Activated T-helper 1 cell treated with Interleukin-2 at 50 U/mL for 16 hours (primary cell): ENCODE data around the gene CELA2B.
"Not testable (repeated sequence)": the region's sequence is repeated elsewhere in the genome, so short reads cannot be mapped to it uniquely, and the experiment has no call there.

Experiments used
- DNase-seq: peaks from one replicate; pipeline ENCODE4 v3.0.0-alpha.2; 2020; ENCODE audit warnings: low read depth

Gene CELA2B

DNA sequence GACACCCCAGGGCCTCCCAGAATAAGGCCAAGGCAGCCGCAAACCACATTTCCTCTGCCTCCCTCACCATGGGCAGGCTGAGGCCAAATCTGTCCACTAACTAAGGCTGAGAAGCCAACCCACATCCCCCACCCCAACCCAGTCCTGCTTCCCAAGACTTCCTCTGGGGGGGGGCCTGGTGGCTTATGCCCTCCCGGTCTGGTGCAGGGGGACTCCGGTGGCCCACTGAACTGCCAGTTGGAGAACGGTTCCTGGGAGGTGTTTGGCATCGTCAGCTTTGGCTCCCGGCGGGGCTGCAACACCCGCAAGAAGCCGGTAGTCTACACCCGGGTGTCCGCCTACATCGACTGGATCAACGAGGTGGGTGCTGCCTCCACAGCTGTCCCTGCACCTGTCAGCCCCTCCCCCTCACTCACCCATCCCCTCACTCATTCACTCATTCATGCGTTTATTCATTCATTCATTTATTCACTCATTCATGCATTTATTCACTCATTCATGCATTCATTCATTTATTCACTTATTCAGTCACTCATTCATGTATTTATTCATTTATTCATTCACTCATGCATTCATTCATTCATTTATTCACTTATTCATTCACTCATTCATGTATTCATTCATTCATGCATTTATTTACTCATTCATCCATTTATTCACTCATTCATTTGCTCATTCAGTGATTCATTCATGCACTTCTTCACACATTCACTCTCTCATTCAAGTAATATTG lies 30.3 kb upstream of the CELA2B start:
- DNase-seq: no peak

DNA sequence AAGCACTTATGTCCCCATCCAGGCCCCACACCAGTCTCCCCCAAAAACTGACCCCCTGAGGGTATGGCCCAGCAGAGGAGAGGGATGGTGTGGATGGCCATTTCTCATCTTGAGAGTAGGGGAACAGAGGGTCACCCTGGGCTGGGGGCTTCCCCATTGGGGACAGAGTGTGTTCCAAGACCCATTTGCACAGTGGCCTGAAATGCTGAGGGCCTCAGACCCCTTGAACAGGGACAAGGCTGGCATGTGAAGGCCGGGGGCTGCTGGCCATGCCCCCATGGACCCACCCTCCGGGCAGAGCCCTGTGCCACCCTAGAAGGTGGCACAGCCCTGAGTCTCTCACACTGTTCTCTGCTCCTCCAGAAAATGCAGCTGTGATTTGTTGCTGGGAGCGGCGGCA lies 29.7 kb upstream of the CELA2B start:
- no peak for DNase-seq

DNA sequence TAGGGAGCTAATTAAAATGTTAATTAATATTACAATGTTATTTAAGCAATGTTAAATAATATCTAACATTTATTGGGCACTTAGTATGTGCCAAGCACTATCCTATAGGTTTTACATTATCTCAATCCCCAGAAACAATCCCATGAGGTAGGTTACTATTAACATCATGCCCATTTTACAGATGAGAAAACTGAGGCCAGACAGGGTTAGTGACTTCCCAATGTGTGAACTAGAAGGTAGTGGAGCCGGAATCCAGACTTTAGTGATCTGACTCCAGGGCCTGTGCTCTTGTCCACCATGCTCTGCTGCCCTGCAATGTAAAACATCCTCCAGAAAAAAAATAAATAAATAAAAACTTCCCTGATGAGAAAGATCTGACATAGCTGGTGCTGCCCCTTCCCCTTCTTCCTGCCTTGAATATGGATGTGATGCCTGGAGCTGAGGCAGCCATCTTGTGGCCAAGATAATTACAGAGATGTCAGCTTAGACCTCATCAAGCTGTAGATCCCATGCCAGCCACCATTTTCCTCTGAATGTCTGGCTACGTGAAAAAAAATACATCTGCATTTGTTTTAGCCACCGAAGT lies 26.9 kb upstream of the CELA2B start:
- DNase-seq: no peak

DNA sequence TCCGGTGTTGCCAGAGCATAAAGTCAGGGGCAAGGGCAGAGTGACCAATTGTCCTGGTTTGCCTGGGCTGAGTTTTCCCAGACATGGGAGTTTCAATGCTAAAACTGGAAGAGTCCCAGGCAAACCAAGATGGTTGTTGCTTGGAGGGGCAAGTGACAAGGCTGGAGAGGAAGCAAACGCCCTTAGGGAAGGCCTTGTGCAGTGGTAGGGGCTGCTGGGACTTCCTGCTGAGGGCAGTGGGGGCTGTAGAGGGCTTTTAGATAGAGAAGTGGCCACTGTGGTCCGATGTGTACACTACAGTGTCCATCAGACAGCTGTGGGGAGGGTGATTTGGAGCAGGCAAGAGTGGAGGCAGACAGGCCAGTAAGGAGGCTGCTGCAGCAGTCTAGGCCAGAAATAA lies 26.3 kb upstream of the CELA2B start:
- no peak for DNase-seq

DNA sequence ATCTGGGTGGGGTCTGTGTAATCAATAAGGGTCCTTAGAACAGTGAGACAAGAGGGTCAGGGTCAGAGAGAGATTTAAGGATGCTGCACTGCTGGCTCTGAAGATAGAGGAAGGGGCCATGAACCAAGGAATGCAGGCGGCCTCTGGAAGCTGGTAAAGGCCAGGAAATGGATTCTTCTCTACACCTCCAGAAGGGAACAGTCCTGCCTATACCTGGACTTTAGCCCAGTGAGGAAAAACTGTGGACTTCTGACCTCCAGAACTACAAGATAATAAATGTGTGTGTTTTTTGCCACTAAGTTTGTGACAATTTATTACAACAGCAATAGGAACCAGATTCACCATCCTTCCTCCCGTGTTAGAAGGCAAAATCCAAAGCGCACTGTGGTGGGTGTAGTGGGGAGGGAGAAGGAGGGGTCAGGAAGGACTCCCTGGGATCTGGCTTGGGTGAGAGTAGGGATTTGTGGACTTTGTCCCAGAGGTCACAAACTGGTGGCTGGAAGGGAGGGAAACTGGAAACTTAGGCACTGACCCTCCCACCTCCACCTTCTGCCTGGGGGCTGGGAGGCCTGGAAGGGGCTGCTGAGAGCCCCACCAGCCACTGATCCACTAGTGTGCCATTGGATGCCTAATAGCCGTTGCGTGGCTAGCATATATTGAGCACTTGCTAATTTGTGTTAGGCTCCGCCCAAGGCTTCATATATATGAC lies 24.7 kb upstream of the CELA2B start:
- no peak for DNase-seq

DNA sequence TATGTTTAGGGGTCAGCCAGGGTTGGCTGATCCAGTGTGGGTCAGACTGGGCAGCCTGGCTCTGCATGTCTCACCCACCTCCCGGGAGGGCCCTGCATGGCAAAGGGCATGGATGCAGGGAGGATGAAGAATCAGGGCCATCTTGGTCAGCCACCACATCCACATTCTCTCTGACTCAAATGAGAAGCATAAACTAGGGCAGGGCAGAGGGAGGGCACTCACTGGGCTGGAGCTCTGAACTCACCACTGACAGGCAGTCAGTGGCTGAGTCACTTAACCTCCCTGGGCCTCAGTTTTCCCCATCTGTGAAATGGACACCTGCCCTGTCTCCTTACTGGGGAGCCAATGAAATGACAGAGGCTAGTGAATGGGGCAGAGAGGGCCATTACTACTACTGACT lies 23.7 kb upstream of the CELA2B start:
- DNase-seq: no peak

DNA sequence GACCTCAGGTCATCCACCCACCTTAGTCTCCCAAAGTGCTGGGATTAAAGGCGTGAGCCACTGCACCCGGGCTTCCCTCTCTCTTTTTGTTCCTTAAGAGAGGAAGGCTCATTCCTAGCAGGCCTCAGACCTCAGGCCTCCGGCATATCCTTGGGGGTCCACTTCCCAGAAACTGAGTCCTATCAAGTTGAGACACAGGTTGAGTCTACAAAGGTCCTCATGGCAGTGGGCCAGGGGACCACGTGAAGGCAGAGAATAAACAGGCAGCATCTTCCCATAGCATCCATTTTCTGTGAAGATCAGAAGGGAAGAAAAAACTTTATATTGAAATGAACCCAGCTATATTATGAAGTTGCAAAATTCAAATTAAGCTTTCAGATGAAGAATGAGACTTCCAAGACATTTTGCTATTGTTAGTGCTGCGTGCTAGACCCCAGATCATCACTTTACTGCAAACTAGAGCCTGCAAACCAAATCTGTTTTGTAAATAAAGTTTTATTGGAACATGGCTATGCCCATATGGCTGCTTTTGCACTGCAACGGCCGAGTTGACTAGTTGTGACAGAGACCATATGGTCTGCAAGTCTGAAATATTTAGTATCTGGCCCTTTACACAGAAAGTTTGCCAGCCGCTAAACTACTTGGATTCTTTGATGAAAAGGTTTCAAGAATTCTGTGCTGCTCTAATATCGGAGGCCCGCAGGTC lies 22.9 kb upstream of the CELA2B start:
- no peak for DNase-seq

DNA sequence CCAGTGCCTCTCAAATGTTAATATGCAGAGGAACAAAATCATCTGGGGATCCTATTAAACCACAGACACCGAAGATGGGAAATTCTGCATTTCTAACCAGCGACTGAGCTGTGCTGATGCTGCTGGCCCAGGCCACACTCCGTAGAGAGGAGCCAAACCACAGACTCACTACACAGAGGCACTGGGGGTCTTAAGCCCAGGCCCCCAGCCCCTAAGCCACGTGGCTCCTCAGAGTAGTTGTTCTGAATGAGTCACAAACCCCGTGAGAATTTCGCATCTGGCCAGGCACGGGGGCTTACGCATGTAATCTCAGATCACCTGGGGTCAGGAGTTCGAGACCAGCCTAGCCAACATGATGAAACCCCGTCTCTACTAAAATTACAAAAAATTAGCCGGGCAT lies 22.2 kb upstream of the CELA2B start:
- no peak for DNase-seq

DNA sequence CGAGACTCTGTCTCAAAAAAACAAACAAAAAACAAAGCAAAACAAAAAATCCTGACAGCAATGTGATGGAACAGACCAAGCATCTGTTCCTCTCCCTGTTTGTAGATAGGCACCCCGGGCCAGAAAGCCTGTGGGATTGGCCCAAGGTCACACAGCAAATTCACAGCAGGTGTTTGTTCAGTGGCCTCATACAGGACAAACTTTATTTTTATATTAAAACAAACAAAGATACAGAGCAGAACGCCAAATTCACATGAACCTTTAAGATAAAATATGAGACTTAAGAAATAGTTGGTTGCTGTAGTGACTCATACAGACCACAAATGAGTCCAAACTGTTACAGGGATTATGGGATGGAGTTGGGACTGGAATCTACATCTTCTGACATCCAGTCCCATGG lies 21.6 kb upstream of the CELA2B start:
- no peak for DNase-seq

DNA sequence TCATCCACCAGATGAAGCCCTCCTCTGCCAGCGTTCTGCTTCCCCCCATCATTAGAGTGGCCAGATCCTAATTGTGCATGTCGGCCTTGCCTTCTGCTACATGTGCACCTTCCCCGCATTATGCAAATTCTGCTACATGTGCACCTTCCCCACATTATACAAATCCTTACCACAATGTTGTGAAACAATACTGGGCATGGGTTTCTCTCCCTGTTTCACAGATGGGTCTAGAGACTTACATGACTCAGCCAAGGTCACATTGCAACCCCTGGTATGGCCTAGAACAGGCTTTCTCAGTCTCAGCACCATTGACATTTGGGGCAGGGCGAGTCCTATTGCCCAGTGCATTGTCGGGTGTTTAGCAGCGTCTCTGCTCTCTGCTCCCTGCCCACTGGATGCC lies 20.4 kb upstream of the CELA2B start:
- no peak for DNase-seq

DNA sequence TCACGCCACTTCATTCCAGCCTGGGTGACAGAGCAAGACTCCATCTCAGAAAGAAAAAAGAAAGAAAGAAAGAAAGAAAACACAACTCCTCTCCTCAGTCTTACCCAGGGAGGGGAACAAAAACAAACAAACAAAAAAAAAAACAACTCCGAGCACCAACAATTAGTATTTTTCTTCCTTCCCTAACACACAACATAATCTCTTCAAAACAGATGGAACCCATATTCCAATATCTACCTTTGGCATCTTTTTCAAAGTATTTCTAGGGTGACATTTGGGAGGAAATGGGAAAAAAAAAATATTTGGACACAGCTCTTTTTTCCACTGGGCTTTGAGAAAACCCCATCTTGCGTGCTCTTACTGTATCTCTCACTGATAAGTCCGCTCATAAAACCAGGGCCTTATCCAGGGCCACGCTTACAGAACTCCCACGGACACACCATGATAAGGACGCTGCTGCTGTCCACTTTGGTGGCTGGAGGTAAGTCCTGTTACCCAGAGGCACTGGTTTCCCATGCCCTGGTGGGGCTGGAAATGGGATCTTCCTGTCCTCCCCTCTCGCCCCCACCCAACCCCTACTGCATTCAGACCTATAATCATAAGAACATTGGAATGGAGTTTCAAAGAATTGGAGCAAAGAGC lies 19.5 kb upstream of the CELA2B start, which contains the start of gene CELA2A:
Gene CELA2A, plus strand, starts transcription at position 420 of the 642 bp plus-strand sequence. Its CDS starts 22 bp downstream, at position 442.
- DNase-seq: no peak

DNA sequence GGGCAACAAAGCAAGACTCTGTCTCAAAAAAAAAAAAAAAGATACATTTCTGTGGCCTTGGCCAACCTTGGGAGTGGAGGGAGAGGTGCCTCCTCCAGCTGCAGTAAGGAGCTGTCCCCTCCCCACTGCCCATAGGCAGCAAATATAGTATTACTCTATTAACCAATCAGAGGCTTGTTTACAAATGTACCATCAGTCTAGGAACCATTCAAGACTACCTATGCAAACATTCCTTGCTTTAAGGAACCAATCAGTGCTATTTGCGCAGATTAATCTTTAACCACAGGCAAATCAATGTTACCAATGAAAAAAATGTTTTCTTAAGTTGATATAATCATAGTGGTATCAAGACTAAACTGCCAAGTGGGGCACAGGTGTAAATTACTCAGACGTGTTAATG lies 18.3 kb upstream of the CELA2B start:
- DNase-seq: no peak

DNA sequence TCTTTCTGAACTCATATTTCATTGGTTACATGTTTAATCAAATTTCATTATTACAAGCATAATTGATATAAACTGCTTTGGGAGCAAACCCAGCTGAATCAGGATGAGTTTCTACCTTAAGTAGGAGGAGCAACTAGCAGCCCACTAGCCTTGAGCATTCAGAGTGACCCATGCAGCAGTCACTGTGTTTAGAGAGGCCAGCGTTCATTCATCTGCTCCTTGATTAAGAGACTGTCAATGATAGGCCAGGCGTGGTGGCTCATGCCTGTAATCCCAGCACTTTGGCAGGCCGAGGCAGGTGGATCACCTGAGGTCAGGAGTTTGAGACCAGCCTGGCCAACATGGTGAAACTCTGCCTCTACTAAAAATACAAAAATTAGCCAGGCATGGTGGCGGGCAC lies 17.5 kb upstream of the CELA2B start:
- not testable (repeated sequence) for DNase-seq

DNA sequence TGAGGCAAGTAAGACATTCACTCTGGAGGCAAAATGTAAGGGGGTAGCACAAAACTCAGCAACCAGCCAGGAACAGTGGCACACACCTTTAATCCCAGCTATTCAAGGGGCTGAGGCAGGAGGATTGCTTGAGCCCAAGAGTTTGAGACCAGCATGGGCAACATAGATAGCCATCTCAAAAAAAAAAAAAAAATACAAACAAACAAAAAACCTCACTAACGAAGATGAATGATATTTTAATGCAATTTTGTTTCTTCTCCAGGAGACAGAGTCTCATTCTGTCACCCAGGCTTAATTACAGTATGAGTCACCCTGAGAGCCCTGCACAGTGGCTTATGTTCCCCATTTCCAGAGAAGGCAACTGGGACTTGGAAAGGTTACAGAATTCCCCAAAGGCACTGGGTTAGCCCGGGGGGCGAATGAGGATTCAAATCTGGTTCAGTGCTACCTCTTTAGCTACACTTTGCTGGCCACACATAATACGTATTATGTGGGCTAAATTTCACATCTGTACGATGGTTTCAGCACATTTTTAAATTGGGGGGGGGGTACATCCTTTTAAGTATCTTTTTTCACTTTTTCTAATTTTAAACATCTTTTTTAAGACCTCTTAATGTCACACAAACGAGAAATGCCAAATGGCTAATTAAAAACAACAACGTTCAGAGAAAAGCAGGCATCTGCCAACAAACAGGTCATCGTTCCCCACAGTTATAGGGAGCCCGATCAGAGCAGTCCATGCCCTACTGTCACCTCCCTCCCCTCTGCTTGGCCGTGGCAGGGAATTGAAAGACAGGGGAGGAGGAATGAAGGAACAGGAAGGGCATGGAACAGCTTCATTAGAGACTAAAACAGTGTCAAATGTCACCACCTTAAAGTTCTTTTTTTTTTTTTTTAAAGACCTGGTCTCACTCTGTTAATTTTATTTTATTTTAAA lies 15.9 kb upstream of the CELA2B start:
- DNase-seq: no peak

DNA sequence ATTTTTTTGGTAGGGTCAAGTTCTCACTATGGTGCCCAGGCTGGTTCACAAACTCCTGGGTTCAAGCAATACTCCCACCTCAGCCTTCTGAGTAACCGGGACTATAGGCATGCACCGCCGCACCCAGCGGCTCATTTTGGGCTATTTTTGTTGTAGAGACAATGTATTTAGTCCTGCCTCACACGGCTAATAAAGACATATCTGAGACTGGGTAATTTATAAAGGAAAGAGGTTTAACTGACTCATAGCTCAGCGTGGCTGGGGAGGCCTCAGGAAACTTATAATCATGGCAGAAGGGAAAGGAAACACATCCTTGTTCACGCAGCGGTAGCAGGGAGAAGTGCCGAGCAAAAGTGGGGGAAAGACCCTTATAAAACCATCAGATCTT lies 15.2 kb upstream of the CELA2B start:
- no peak for DNase-seq

DNA sequence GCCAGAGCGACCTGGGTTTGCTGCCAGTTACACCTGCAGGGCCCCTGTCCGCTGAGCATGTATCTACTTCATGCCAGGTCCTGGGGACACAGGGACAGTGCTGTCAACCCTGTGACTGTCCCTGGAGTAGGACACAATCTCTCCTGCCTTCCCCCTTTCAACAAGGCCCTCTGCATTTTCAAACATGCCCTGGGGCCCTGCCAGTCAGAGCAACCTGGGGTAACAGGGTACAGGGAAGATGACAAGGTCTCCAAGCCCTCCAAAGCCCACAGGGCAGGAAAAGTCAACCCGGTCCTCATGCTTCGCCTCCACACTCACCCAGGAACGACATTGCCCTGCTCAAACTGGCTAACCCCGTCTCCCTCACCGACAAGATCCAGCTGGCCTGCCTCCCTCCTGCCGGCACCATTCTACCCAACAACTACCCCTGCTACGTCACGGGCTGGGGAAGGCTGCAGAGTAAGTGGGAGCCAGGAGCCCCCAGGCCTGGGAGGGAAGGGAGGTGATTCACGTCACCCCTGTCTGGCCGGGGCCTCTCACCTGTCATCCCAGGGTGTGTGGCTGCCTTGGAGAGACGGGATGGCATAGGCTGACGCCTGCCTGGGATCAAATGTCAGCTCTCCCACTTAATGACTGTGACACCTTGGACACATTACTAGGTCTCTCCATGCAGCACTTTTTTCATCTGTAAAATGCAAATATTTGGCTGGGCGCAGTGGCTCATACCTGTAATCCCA lies 12.7 kb upstream of the CELA2B start:
- not testable (repeated sequence) for DNase-seq

DNA sequence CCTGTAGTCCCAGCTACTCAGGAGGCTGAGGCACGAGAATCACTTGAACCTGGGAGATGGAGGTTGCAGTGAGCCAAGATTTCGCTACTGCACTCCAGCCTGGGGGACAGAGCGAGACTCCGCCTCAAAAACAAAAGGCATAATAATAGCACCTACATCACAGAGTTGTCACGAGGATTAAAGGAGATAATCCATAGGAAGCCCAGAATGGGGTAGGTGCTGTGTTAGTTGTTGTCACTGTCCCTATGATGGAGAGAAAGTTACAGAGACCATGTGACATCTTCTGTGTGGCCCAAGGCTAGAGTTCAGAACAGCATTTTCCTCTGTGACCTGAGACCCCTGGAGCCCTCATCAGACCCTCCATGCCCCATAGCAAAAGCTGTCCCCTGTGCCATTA lies 12.0 kb upstream of the CELA2B start:
- DNase-seq: not testable (repeated sequence)

DNA sequence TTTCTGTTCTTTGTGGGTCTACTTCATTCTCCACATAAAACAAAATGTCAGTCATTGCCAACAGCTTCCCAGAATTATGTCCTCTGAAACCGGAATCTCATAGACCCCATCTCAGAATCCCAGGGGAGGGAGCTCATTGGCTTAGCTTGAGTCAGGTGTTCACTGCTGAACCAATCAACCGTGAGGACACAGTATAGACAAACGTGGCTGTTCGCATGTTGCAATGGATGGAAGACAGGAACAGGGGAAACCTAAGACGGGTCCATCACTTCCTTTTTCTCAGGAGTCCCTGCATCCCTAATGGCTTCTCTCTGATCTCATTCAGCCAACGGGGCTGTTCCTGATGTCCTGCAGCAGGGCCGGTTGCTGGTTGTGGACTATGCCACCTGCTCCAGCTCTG lies 10.2 kb upstream of the CELA2B start:
- no peak for DNase-seq

DNA sequence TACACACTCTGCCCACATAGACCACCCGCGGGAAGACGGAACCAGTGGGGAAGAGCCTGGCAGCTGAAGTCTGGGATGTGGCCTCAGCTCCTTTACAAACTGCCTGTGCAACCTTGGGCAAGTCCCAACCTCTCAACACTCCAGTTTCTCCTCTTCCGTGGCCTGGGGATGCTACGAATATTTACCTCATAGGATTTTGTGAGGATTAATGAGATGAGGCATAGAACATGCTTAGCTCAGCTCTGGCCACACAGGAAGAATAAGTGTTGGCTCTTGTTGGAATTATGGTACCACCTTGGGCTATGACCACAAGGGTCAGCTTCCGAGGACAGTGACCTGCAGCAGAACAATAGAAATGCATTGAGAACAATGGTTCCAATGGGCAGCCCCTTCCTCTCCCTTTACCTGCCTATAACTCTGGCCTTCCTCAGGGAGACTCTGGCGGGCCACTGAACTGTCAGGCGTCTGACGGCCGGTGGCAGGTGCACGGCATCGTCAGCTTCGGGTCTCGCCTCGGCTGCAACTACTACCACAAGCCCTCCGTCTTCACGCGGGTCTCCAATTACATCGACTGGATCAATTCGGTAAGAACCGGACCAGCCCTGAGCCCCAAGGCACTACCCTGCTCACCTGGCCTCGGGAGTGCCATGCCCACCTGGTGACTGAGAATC lies 8.8 kb upstream of the CELA2B start:
- DNase-seq: not testable (repeated sequence)

DNA sequence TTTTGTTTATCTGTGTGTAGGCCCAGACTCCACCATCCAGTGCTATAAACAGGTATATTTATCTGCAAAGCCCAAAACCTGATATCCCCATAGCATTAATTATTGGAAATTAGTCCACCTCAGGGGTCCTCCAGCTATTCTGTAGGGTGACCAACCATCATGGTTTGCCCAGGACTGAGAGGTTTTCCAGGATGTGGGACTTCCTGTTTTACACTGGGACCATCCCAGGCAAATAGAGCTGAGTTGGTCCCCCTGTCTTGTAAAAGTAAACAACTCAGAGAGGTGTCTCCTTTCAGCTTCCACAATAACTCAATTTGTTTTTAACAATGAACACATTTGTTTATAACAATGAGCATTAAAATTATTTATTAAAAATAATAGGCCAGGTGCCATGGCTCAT lies 7.8 kb upstream of the CELA2B start:
- no peak for DNase-seq
